HG03064 (cell line): ENCODE measurements around the gene RMC1.
"Not testable (repeated sequence)": the region's sequence is repeated elsewhere in the genome, so short reads cannot be mapped to it uniquely, and the experiment has no call there.

Experiments used
- ATAC-seq: cut with Tn5 transposase; IDR thresholded peaks from one replicate; pipeline ENCODE4 v1.9.1; 2021; ENCODE audit warnings: low read depth; ENCODE audit not compliant: unreplicated experiment

RMC1 gene

DNA sequence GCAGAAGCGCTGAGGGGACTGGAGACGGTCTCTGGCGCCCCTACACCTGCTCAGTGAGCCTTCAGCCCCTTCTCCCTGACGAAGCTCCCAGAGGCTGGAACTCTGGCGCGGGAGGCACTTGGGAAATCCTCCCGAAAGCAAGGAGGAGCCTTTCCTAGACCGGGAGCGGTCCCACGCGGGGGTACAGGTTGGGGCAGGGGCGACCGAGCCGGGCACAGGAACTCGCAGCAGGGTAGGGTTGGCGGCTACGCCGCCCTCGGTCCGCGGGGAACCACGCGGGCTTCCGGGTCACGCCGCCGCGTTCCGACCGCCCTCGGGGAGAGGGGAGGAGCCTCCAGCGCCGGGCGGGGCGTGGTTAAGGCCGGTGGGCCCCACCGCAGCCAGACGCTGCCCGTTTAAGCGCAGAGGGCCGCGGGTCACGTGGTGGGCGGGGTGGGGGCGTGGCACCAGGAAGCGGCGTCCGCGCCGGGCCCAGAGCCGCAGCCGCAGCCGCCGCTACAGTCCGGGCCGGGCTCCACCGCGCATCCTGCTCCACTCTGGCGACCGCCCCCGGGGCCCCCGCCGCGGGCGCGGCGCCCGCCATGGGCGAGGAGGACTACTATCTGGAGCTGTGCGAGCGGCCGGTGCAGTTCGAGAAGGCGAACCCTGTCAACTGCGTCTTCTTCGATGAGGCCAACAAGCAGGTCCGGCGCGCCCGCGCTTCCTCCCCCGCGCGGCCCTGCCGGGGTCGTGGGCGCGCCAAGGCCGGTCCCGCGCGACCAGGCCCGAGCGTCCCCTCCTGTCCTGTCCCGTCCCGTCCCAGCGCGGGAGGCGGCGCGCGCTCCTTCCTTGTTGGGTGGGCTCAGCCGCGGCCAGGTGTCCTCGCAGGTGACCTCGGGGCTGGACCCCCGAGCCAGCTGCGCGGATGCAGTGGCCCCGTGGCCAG, at the start of gene RMC1:
TSS of gene RMC1 (plus strand) at position 474 of the 925 bp plus-strand sequence. CDS start at position 582, 108 bp downstream.
- ATAC-seq, result peak; percentile 72

DNA sequence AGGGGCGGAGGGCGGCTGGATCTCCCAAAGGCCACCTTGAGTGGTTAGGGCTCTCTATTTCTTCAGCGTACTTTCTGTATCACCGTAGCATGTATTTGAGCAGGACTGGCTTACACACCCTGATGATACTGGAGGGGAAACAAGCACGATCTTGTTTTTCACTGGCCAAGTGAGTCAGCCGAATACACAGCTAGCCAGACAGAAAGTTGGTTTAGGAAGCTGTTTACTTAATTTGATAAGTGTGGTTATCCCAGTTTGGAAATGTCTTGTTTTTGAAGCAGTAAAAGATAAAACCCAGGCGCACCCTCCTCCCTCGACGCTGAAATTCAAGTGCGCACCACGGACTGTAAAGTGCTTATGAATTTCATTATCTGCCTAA, 49.6 kb upstream of the RMC1 start:
- ATAC-seq, result peak; percentile 1

DNA sequence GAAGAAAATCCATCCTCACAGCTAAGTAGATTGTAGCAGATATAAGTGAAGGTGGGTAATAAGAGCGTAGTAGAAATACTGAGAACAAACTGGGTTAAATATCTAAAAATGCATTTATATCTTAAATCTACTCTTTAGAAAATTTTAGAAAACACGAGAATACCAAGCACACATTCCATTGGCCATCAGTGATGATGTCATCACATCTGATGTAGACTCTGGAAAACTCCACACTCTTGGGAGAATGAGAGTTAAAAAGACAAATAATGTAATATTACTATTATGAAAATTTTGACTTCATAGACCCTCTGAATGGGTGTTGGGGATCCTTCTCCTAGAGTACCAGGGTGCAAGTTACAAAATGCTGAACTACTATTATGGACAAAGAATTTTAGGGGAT, 46.5 kb upstream of the RMC1 start:
- ATAC-seq, result no peak

DNA sequence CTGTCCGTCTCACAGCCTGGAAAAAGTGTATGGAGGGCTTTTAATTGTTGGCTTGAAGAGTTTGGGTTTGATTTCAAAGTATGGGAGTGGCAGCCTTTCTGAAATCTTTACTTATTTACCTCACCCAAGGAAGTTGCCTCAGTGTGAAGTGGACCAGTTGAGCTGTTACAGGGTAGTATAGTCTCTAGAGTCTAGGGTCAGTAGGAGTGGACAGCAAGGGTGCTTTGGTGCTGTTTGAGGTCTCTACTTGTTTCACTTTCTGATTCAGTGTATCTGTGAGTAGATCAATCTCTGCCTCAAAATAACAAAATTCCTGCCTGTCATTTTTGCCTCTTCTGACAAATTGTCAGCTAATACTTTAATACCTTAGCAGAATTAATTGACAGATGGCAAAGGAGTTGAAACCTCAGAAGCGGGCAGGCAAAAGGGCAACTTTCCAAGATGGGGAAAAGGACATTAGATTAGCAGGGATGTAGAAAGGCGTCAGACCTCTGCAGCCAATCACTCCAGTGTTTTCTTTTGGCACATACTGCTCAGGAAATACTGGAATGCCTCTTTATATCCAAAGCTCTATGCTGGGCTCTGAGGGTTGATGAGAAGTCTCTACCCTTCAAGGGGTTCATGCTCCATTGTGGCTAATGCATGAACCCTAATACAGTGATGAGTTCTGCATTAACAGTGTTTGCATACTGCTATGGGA, 44.3 kb upstream of the RMC1 start:
- no peak for ATAC-seq

DNA sequence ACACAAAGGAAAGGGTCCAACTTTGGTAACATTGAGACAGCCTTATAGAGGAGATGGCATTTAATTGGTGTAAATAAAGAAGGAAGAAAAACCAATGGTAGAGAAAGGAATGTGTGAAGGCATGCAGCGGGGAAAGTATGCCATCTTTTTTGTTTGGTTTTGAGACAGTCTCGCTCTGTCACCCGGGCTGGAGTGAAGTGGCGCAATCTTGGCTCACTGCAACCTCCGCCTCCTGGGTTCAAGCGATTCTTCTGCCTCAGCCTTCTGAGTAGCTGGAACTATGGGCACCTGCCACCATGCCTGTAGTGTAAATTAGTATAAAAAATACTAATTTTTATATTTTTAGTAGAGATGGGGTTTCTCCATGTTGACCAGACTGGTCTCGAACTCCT, 43.8 kb upstream of the RMC1 start:
- ATAC-seq, result no peak

DNA sequence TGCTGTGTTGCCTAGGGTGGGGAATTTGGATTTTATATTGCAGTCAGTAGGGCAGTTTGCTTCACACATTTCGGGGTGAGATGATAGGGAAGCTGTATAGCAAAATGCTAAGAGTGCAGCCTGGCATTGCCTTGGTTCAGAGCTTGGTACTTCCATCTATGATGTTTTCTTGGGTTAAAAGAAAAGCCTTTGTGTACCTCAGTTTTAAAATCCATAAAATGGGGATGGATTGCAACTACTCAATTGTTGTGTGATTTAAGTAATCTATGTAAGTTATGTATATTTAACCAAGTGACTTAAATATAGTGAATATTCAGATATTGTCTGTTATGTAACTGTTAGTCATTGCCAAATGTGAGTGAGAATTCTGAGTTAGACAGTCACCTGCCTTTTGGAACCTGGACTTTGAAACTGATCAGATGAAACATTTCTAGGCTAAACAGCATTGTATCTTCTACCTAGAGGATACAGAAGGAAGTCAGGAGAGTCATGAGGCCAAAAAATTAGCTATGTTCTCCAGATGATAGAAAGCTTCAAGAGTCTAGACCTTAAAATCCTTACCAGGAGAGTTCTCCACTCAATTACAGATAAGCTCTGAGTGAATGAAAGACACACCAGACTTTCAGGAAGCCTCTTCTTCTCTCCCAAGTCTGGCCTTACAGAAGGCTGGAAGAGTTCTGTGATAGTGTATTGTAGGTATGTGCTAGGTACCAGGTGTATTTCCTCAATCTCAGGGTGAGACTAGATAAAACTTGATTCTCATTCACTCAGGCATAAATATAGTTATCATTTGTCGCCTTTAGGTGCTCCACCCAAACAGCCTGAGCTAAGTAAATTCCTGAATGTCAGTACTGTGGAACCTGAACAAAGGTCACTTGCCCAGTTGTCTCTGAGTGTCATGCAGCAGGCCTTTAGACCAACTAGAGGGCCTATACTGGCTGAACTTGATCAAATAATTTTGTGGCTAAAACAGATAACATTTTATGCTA, 42.7 kb upstream of the RMC1 start:
- ATAC-seq, result no peak

DNA sequence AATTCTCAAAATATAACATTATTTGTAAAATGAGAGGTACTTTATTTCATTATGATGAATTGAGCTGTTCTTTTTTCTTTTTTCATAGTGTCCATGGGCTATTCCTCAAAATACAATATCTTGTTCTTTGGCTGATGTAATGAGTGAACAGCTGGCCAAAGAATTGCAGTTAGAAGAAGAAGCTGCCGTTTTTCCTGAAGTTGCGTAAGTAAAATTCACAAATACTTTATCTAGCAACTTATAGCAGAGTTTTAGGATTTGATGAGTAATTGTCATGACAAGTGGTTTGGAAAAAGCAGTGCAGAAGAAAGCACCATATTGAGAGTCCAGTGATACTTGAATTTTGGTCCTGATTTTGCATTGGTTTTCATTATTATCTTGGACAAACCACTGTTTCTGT, 40.4 kb upstream of the RMC1 start:
- ATAC-seq, result no peak

DNA sequence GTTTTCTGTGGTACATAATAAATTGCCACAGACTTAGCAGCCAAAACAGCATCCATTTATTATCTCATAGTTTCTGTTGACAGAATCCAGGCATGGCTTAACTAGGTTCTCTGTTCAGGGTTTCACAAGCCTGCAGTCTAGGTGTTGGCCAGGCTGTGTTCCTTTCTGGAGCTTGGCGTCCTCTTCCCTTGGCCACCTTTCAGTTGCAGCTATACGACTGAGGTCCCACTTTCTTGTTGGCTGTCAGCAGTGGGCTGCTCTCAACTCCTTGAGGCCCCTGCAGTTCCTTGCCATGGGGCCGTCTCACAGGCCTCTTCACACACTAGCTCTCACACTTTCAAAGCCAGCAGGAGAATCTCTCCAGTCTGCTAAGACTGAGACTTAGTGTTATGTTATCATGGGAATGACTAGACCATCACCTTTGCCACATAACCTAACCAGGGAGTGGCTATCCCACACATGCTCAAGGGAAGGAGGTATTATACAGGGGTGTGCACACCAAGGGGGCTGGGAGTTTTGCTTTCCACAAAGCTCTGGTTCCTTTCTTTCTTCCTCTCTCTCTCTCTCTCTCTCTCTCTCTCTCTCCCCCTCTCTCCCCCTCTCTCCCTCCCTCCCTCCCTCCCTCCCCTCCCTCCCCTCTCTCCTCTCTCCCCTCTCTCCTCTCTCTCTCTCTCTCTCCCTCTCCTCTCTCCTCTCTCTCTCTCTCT, 34.4 kb upstream of the RMC1 start:
- ATAC-seq, result no peak

DNA sequence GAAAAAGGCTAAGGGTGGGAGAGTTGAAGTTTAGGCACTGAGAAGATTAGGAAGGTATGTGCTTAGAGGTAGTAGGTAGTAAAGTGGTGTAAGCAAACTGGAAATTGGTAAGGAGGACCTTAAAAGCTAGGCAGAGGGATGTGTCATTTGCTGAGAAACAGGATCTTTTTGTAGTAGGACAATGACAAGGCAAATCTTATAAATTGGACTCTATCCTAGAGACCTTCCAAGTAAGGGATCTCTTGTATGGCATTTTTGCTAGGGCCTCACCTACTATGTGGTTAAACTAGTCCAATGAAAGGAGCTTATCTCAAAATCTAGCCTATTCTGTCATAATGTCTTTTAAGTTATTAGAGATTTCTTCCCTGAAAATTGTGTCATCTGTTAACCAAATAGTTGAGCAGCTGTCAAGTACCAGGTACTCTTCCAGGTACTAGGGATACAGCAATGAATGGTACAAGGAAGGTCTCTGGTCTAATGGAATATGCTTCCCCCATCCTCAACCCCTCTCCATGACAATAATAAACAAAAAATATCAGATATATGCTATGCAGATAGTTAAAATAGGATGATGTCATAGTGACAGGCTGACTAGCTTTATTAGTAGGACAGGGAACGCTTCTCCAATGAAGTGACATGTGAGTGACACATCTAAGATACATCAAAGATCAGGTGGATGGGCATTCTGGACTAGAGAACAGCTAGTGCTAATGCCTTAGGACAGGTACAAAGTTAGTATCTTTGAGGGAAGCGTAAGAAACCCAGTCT, 32.5 kb upstream of the RMC1 start:
- ATAC-seq, result no peak

DNA sequence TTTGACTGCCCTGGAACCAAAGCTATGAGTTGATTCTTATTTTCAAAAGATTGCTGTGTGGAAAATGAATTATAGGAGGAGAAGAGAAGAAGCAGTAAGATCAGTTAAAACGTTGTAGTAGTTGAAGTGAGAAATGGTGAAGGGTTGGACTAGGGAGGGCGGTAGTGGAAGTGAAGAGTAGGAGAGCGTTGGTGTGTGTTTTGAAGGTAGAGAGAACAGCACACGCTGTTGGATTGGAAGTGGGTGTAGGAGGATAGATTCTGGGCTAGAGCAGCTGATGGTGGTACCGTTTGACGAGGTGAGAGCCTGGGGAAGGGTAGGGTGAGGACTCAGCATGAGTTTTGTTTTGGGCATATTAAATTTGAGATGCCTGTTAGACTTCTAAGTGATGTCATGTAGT, 31.8 kb upstream of the RMC1 start:
- no peak for ATAC-seq

DNA sequence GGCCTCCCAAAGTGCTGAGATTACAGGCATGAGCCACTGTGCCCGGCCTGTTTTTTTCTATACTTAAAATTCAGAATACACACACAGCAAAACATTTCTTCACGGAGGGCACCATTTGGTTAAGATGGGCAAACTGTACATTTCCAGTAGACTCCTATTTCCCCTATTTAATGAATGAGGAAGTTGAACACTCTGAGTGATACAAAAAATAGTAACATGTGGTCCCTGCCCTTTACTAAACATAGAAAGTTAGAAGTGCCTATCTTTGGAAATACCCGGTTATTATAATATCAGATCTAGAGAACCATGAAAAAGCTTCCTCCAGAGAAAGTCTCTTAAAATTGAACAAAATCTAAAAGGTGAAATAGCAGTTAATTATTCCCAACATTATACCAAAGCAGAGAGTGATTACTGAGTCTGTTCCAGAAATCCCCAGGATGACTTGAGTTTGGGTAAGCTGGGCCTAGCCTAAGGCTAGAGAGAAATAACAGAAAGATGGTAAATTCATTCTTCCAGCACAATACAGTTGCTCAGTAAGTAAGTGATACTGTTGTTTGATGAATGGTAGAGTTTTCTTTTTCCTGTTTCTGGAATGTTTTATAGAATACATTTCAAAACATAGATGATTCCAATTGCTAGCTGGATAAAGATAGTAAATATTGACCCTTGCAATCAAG, 23.3 kb upstream of the RMC1 start:
- no peak for ATAC-seq

DNA sequence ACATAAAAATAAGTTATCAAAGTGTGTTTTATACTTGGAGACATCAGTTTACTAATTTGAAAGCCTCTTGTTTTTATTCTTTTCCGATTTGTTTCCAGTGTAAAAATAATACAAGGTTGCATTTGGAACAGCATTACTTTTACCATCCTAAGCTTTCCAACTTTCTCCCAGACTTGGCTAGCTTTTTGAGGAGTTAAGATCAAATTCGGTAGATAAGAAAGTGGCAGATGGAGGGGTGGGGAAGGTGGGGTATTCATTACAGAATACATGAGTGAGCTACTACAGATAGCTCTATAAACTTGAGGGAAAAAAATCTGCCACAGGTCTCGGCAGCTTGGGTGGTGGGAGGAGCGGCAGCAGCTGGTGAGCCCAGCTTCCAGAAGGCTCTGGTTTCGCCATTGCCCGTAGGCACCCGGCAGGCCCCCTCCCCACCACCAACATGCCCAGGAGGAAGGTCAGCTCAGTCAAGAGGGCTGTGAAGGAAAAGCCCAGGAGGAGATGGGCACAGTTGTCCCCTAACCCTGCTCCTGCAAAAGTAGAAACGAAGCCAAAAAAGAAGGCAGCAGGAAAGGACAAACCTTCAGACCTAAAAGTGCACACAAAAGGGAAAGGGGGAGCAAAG, 18.6 kb upstream of the RMC1 start:
- no peak for ATAC-seq

DNA sequence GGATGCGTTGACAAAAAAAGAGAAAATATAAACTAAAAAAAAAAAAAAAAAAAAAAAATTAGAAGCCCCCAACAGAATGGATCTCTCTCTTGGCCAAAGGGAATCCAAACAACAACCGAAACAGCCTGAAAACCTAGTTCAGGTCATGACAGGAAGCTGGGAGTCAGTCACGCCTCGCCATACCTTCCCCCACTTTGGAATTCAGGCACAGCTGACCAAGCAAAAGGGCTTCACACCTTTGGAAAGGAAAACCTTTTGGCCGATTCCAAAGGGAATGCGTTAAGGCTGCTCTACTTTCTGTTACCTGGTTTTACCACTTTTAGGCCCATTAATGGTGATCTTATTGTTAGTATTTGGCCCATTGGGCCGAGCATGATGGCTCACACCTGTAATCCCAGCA, 17.9 kb upstream of the RMC1 start:
- no peak for ATAC-seq

DNA sequence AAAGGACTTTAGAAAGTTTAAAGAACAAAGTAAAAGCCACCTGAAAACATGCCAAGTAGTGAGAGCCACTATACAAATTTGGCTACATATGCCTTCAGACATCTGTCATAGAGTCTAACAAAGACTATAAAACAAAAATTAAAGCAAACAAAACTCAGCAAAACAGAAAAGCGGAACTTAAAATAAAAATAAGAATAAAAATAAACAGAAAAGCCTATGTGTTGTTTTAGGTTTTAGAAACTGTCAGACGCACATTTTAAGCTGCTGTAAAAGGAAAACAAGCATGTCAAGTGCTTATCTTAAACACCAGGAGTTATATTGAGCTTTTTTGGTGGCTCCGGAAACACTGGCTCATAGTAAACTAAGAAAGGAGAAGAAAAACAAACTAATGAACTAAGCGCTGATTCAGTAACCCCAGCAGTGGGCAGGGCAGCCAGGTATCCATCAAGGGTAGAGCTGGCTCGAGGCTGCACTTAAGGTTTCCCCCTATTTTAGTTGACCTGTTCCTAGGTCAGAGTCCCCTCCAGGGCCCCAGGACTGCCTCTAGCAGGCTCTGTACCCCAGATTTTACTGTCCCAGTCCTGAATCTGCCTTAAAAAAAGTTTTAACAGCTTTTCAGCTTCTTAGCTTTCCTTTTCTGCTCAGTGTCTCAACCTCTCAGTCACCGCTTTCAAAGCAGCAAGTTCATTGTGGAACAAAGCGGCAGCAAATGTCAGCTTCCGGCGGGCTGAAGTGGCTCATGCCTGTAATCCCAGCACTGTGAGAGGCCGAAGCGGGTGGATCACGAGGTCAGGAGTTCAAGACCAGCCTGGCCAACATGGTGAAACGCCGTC, 15.4 kb upstream of the RMC1 start:
- peak; percentile 76 for ATAC-seq

DNA sequence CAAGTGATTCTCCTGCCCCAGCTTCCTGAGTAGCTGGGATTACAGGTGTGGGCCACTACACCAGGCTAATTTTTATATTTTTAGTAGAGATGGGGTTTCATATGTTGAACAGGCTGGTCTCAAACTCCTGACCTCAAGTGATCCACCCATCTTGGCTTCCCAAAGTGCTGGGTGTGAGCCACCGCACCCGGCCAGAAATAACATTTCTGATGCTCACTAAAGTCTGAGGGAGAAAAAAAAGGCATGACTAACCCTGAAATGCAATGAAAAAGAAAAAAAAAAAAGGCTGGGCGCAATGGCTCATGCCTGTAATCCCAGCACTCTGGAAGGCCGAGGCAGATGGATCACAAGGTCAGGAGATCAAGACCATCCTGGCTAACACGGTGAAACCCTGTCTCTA, 13.7 kb upstream of the RMC1 start:
- not testable (repeated sequence) for ATAC-seq

DNA sequence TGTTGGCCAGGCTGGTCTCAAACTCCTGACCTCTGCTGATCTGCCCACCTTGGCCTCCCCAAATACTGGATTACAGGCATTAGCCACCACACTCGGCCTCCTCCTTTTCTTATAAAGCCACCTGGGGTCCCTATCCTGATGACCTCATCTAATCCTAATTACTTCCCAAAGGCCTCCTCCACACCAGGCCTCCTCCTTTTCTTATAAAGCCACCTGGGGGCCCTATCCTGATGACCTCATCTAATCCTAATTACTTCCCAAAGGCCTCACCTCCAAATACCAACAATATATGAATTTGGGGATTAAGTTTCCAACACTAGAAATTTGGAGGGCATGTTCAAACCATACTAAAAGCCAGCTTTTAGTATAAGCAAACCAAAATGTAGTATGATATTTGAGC, 9.7 kb upstream of the RMC1 start:
- no peak for ATAC-seq

DNA sequence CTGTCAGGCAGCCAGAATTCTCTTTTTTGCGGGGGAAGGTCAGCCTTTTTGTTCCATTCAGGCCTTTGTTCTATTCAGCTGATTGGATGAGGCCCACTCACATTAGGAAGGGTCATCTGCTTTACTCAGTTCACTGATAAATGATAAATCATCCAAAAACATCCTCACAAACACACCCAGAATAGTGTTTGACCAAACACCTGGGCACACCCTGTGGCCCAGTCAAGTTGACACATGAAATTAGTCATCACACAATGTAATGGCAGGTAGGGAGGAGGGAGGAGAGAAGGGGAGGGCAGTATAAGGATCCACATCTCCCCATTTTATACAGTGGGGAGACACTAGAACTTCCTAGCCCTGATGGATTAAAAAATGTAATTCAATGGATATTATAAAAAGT, 8.3 kb upstream of the RMC1 start:
- no peak for ATAC-seq
